ENCODE data around the gene PTPRJ. TPM values are rescaled to one million over a fixed set of nuclear protein-coding genes. Genes with fewer than 3 reads are reported as not detected.

PTPRJ gene
- total RNA-seq, 1 experiment from 2014 or later, result 43.7 TPM

GRCh38 chr11:48002561-48002960, 22.2 kb downstream of the PTPRJ start:
- no peak overlapping the region for H3K27ac ChIP-seq
- no peaks in the 10 kb centered on the region for H3K9me3 ChIP-seq (ENCODE audit: insufficient read depth, low read depth)
- H2AFZ ChIP-seq, result no peak overlapping the region
- H3K36me3 ChIP-seq (ENCODE audit: low read depth), result no peaks in the 10 kb centered on the region
- no peak overlapping the region for H3K4me3 ChIP-seq
- no TSS peak for BruUV-seq (replicated peaks)
- TF ChIP-seq EZH2 (IDR thresholded peaks at IDR 0.05; ENCODE audit: low read depth) (no peak), CTCF (conservative IDR thresholded peaks at IDR 0.05) (no peak)
- CTCF ChIA-PET, result interaction anchor here (0.6 kb wide), 1 partner anchor 10 kb away, joined by 4 read pairs; no protein-coding TSS in a partner anchor
- H3K27me3 ChIP-seq (ENCODE audit: insufficient read depth, low read depth), result no peaks in the 10 kb centered on the region
- H3K79me2 ChIP-seq (ENCODE audit: low read depth), result peaks cover 88% of the 10 kb centered on the region
- POLR2A ChIA-PET (ENCODE audit: unreplicated experiment), result no interaction called here
- H3K4me1 ChIP-seq (replicated peaks; ENCODE audit: insufficient read depth), result peaks cover 38% of the 10 kb centered on the region
- no peaks in the 10 kb centered on the region for H3K9me2 ChIP-seq (ENCODE audit: insufficient read depth)
- no peak for DNase-seq
- peaks cover 19% of the 10 kb centered on the region for H4K20me1 ChIP-seq (ENCODE audit: insufficient read depth)
- peaks cover 37% of the 10 kb centered on the region for H3F3A ChIP-seq (ENCODE audit: insufficient read depth, low read depth)
- intact Hi-C loops (cut with micrococcal nuclease; ENCODE audit: unreplicated experiment), result no loop called here
- H3K4me2 ChIP-seq, result no peak overlapping the region

DNA sequence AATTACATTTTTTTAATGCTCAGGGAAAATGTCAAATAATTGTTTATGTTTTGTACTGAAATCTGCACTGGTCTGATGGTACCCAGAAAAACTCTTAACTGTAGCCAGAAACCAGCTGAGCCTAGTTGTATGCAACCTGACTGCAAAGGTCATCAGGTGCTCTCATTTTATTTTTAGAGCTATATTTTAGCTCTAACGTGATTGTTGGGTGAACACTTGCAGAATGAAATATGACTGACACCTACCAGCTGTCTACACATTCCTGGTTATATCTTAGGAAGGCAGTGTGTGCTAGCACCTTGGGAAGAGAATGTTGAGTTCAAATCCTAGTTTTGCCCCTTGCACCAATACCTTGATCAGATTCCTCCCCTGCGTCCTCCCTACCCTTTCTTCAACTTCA, 23.6 kb downstream of the PTPRJ start:
- Histone ChIP-seq H3K27me3 (ENCODE audit: insufficient read depth, low read depth) (no peaks in the 10 kb centered on the region), H3K9me3 (ENCODE audit: insufficient read depth, low read depth) (no peaks in the 10 kb centered on the region), H4K20me1 (ENCODE audit: insufficient read depth) (peaks cover 17% of the 10 kb centered on the region), H3K79me2 (ENCODE audit: low read depth) (peaks cover 88% of the 10 kb centered on the region), H3K27ac (peak overlapping the region; percentile 18; the same call in 1 of the 2 replicates), H3K36me3 (ENCODE audit: low read depth) (no peaks in the 10 kb centered on the region), H3K4me3 (no peak overlapping the region), H3K4me2 (no peak overlapping the region), H2AFZ (no peak overlapping the region), H3K4me1 (replicated peaks; ENCODE audit: insufficient read depth) (peaks cover 41% of the 10 kb centered on the region), H3F3A (ENCODE audit: insufficient read depth, low read depth) (peaks cover 37% of the 10 kb centered on the region), H3K9me2 (ENCODE audit: insufficient read depth) (no peaks in the 10 kb centered on the region)
- ChIA-PET POLR2A (ENCODE audit: unreplicated experiment) (no interaction called here), CTCF (no interaction called here)
- no peak for DNase-seq
- no peak for TF ChIP-seq CTCF (conservative IDR thresholded peaks at IDR 0.05)
- TF ChIP-seq EZH2 (IDR thresholded peaks at IDR 0.05; ENCODE audit: low read depth), result no peak
- intact Hi-C loops (cut with micrococcal nuclease; ENCODE audit: unreplicated experiment), result no loop called here
- no TSS peak for BruUV-seq (replicated peaks)

DNA sequence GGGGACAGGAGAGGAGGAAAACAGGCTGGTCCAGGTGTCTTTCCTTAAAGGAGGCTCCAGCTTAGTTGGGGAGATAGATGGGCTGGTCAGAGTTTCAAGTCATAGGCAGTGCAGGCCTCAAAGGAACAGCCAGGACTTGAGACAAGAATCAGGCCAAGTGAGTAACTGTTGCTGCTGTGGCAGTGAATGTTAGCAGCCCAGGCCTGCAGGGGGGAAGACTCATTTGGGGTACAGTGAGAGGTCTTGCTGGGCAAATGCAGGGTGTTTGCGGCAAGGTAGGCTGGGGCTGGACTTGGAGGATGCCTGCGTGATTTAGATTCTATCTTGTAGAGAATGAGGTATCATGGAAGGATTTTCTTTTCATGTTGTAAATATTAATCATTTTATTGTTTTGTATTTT, 24.1 kb downstream of the PTPRJ start:
- TF ChIP-seq EZH2 (IDR thresholded peaks at IDR 0.05; ENCODE audit: low read depth), result no peak
- TF ChIP-seq CTCF (conservative IDR thresholded peaks at IDR 0.05), result no peak
- peaks cover 37% of the 10 kb centered on the region for H3F3A ChIP-seq (ENCODE audit: insufficient read depth, low read depth)
- H4K20me1 ChIP-seq (ENCODE audit: insufficient read depth), result peaks cover 17% of the 10 kb centered on the region
- no peaks in the 10 kb centered on the region for H3K27me3 ChIP-seq (ENCODE audit: insufficient read depth, low read depth)
- intact Hi-C loops (cut with micrococcal nuclease; ENCODE audit: unreplicated experiment), result no loop called here
- no peaks in the 10 kb centered on the region for H3K9me3 ChIP-seq (ENCODE audit: insufficient read depth, low read depth)
- H3K27ac ChIP-seq, result peak overlapping the region; percentile 18; the same call in 1 of the 2 replicates
- ChIA-PET POLR2A (ENCODE audit: unreplicated experiment) (interaction anchor here (0.6 kb wide), 1 partner anchor 103 kb away, joined by 8 read pairs; no protein-coding TSS in a partner anchor), CTCF (no interaction called here)
- no peak overlapping the region for H3K4me3 ChIP-seq
- peaks cover 41% of the 10 kb centered on the region for H3K4me1 ChIP-seq (replicated peaks; ENCODE audit: insufficient read depth)
- no peak overlapping the region for H2AFZ ChIP-seq
- peaks cover 88% of the 10 kb centered on the region for H3K79me2 ChIP-seq (ENCODE audit: low read depth)
- no peak overlapping the region for H3K4me2 ChIP-seq
- no peaks in the 10 kb centered on the region for H3K36me3 ChIP-seq (ENCODE audit: low read depth)
- no TSS peak for BruUV-seq (replicated peaks)
- no peaks in the 10 kb centered on the region for H3K9me2 ChIP-seq (ENCODE audit: insufficient read depth)
- no peak for DNase-seq

Measured in PC-9 (cell line).